ENCODE results near the gene ETFA.

ETFA gene

DNA sequence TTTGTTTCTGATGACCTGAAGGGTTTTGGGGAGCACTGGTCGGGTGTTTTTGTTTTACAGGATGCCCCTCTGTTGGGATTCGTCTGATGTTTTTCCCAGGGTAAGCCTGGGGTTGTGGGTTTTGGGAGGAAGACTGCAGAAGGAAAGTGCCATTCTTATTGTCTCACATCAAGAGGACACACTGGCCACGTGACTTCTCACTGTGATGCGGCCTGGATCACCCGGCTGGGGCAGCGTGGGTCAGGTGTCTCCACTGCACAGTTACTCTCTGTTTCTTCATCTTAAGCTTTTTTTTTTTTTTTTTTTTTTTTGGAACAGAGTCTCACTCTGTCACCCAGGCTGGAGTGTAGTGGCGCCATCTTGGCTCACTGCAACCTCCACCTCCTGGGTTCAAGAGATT is 130.9 kb downstream of the ETFA start:
- TF ChIP-seq, protein P1, sequence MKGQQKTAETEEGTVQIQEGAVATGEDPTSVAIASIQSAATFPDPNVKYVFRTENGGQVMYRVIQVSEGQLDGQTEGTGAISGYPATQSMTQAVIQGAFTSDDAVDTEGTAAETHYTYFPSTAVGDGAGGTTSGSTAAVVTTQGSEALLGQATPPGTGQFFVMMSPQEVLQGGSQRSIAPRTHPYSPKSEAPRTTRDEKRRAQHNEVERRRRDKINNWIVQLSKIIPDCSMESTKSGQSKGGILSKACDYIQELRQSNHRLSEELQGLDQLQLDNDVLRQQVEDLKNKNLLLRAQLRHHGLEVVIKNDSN (IDR thresholded peaks at IDR 0.05) = no peak
- TF ChIP-seq TAF1 (IDR thresholded peaks at IDR 0.05; ENCODE audit: low read depth) (no peak), CEBPB (IDR thresholded peaks at IDR 0.05) (no peak), EP300 (IDR thresholded peaks at IDR 0.05; ENCODE audit: borderline replicate concordance) (no peak), EGR1 (IDR thresholded peaks at IDR 0.05) (no peak), NFIC (IDR thresholded peaks at IDR 0.05) (no peak), ZBTB7A (IDR thresholded peaks at IDR 0.05; ENCODE audit: low read depth) (no peak), RAD21 (IDR thresholded peaks at IDR 0.05; ENCODE audit: low read depth) (no peak), CREB1 (IDR thresholded peaks at IDR 0.05; ENCODE audit: low read depth) (no peak), YY1 (IDR thresholded peaks at IDR 0.05; ENCODE audit: low read depth) (no peak), TEAD4 (IDR thresholded peaks at IDR 0.05) (no peak), FOXM1 (IDR thresholded peaks at IDR 0.05; ENCODE audit: borderline replicate concordance, low read depth) (no peak), TCF12 (IDR thresholded peaks at IDR 0.05; ENCODE audit: low read depth) (no peak)
- TF ChIP-seq, protein P2, sequence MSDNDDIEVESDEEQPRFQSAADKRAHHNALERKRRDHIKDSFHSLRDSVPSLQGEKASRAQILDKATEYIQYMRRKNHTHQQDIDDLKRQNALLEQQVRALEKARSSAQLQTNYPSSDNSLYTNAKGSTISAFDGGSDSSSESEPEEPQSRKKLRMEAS (IDR thresholded peaks at IDR 0.05) = no peak
- TF ChIP-seq, protein P3, sequence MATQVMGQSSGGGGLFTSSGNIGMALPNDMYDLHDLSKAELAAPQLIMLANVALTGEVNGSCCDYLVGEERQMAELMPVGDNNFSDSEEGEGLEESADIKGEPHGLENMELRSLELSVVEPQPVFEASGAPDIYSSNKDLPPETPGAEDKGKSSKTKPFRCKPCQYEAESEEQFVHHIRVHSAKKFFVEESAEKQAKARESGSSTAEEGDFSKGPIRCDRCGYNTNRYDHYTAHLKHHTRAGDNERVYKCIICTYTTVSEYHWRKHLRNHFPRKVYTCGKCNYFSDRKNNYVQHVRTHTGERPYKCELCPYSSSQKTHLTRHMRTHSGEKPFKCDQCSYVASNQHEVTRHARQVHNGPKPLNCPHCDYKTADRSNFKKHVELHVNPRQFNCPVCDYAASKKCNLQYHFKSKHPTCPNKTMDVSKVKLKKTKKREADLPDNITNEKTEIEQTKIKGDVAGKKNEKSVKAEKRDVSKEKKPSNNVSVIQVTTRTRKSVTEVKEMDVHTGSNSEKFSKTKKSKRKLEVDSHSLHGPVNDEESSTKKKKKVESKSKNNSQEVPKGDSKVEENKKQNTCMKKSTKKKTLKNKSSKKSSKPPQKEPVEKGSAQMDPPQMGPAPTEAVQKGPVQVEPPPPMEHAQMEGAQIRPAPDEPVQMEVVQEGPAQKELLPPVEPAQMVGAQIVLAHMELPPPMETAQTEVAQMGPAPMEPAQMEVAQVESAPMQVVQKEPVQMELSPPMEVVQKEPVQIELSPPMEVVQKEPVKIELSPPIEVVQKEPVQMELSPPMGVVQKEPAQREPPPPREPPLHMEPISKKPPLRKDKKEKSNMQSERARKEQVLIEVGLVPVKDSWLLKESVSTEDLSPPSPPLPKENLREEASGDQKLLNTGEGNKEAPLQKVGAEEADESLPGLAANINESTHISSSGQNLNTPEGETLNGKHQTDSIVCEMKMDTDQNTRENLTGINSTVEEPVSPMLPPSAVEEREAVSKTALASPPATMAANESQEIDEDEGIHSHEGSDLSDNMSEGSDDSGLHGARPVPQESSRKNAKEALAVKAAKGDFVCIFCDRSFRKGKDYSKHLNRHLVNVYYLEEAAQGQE (IDR thresholded peaks at IDR 0.05; ENCODE audit: low read depth) = no peak

DNA sequence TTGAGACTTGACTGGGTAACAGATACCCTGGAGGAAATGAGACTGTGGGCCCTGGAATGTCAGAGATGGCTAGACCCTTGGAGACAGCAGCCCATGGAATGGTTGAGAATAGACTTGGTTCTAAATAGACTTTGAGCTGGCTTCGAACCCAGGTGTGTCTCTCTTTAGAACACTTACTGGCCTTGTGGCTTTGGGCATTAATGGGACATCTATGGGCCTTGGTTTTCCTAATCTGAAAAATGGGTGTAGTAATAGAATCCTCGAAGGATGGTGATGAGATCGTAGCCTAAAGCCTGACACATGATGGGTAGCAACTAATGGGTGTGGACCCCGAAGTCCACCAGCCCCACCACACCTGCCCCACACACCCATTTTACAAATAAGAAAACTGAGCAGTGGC is 132.2 kb downstream of the ETFA start:
- TF ChIP-seq EP300 (IDR thresholded peaks at IDR 0.05; ENCODE audit: borderline replicate concordance) (no peak), TCF12 (IDR thresholded peaks at IDR 0.05; ENCODE audit: low read depth) (no peak), NFIC (IDR thresholded peaks at IDR 0.05) (no peak), TEAD4 (IDR thresholded peaks at IDR 0.05) (no peak), ZBTB7A (IDR thresholded peaks at IDR 0.05; ENCODE audit: low read depth) (no peak), EGR1 (IDR thresholded peaks at IDR 0.05) (no peak)
- TF ChIP-seq, protein P1 (IDR thresholded peaks at IDR 0.05) = no peak
- TF ChIP-seq, protein P2 (IDR thresholded peaks at IDR 0.05) = no peak

DNA sequence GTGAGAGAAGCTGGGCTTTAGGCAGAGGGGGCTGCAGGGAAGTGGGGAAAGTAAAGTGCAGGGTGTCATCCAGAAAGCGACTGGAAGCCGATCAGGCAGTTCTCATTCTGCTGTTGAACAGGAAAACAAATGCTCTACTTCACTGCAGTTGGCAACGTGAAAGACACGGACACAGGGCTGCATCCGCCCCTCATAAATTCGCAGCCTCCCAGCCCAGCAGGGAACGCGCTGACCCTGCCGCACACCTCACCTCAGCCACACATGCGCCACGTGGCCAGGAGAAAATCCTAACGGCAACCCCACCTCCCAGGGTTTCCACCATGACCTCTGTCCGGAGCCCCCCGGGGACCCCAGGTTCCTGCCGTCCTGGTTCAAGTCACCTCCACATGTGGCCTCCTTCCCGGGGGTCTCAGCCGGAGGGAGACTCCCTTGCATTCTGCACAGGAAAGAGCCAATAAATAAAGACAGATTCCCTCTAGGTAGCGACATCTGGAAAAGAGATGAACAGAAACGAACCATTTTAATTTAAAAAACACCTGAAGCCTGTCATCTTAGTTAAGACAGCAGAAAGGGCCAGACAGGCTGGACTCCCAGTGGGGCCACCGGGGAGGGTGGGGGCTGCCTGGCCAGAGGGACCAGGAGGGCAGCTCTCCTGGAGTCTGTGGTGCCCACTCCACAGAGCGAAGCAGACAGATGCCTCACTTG is 132.8 kb downstream of the ETFA start:
- TF ChIP-seq EGR1 (IDR thresholded peaks at IDR 0.05) (no peak), CEBPB (IDR thresholded peaks at IDR 0.05) (no peak), YY1 (IDR thresholded peaks at IDR 0.05; ENCODE audit: low read depth) (no peak), EP300 (IDR thresholded peaks at IDR 0.05; ENCODE audit: borderline replicate concordance) (no peak), ZBTB7A (IDR thresholded peaks at IDR 0.05; ENCODE audit: low read depth) (no peak), FOXM1 (IDR thresholded peaks at IDR 0.05; ENCODE audit: borderline replicate concordance, low read depth) (no peak), CREB1 (IDR thresholded peaks at IDR 0.05; ENCODE audit: low read depth) (no peak), NFIC (IDR thresholded peaks at IDR 0.05) (no peak), RAD21 (IDR thresholded peaks at IDR 0.05; ENCODE audit: low read depth) (no peak), TEAD4 (IDR thresholded peaks at IDR 0.05) (no peak), TAF1 (IDR thresholded peaks at IDR 0.05; ENCODE audit: low read depth) (no peak), TCF12 (IDR thresholded peaks at IDR 0.05; ENCODE audit: low read depth) (no peak)
- TF ChIP-seq, protein P1 (IDR thresholded peaks at IDR 0.05) = no peak
- TF ChIP-seq, protein P3 (IDR thresholded peaks at IDR 0.05; ENCODE audit: low read depth) = no peak
- TF ChIP-seq, protein P2 (IDR thresholded peaks at IDR 0.05) = no peak

DNA sequence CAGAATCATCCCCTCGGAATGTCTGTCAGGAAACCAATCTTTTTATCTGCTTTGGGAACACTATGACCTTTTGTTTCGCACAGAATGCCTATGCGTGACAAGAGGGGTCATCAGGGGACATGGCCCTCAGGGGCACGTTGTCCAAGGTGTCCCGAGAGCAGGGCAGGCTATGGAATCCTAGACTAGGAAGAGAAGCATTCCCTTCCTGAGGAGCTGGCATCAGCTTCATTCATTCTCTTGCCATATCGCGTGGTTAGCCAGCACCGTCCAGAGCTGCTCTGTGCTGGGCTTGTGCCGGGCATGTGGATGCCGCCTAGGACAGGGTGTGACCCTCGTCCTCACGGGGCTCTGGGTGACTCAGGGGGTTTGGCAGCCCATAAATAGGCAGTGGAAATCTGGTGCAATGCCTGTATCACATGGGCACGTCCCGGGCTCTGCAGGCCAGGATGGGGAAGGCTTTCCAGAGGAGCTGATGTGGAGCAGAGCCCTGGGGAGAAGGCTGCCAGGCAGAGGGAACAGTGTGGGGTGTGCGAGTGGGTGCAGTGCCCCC is 133.7 kb downstream of the ETFA start:
- no peak for TF ChIP-seq FOXM1 (IDR thresholded peaks at IDR 0.05; ENCODE audit: borderline replicate concordance, low read depth)
- no peak for TF ChIP-seq ZBTB7A (IDR thresholded peaks at IDR 0.05; ENCODE audit: low read depth)
- no peak for TF ChIP-seq EGR1 (IDR thresholded peaks at IDR 0.05)
- TF ChIP-seq CEBPB (IDR thresholded peaks at IDR 0.05) = no peak
- TF ChIP-seq, protein P3 (IDR thresholded peaks at IDR 0.05; ENCODE audit: low read depth) = no peak
- TF ChIP-seq RAD21 (IDR thresholded peaks at IDR 0.05; ENCODE audit: low read depth) = no peak
- TF ChIP-seq TAF1 (IDR thresholded peaks at IDR 0.05; ENCODE audit: low read depth) = no peak
- TF ChIP-seq, protein P1 (IDR thresholded peaks at IDR 0.05) = no peak
- TF ChIP-seq TEAD4 (IDR thresholded peaks at IDR 0.05) = no peak
- TF ChIP-seq, protein P2 (IDR thresholded peaks at IDR 0.05) = no peak
- no peak for TF ChIP-seq EP300 (IDR thresholded peaks at IDR 0.05; ENCODE audit: borderline replicate concordance)
- no peak for TF ChIP-seq NFIC (IDR thresholded peaks at IDR 0.05)
- TF ChIP-seq YY1 (IDR thresholded peaks at IDR 0.05; ENCODE audit: low read depth) = no peak
- TF ChIP-seq TCF12 (IDR thresholded peaks at IDR 0.05; ENCODE audit: low read depth) = no peak
- TF ChIP-seq CREB1 (IDR thresholded peaks at IDR 0.05; ENCODE audit: low read depth) = no peak
